HEK293 (cell line): Measurements from ENCODE around the gene VGLL3.

Source experiments
- CTCF ChIA-PET: fragments of 350-600 bp; formaldehyde crosslinking; extraction: SDS; loops from one replicate; lab custom pipeline; 2021; ENCODE audit warnings: antibody characterized with exemption; lab: Yijun Ruan, JAX
- POLR2A ChIA-PET: fragments of 300-600 bp; formaldehyde crosslinking; extraction: SDS; loops from one replicate; lab custom pipeline; 2020; ENCODE audit warnings: antibody characterized with exemption, inconsistent platforms; lab: Yijun Ruan, JAX
- H3K27ac ChIP-seq: fragments of 200-500 bp; sonication (Bioruptor generic); 2 replicates; pipeline ENCODE4 v1.5.1; 2014; ENCODE audit warnings: low read depth, low read length, control low read depth, inconsistent platforms; ENCODE audit errors: extremely low read depth
- H3K36me3 ChIP-seq, 2 experiments: fragments of 200-500 bp in 1 of 2; sonication (Bioruptor generic) in 1 of 2; 1 replicate in 1 of 2; 2 replicates in 1 of 2; pipeline ENCODE4 v1.5.1; 2014 to 2017; ENCODE audit warnings: inconsistent platforms in 2 of 2, low read length in 2 of 2; ENCODE audit not compliant: control insufficient read depth in 2 of 2, insufficient read depth in 1 of 2
- H3K4me1 ChIP-seq: fragments of 200-500 bp; sonication (Bioruptor generic); 2 replicates; pipeline ENCODE4 v1.5.1; 2014; ENCODE audit warnings: mild to moderate bottlenecking, low read length, inconsistent platforms; ENCODE audit not compliant: control insufficient read depth, insufficient read depth
- H3K4me3 ChIP-seq: 2 replicates; pipeline ENCODE4 v1.5.1; 2011; ENCODE audit warnings: low read depth, mild to moderate bottlenecking, control low read depth, low read length, moderate library complexity
- H3K9me3 ChIP-seq: fragments of 200-500 bp; sonication (Bioruptor generic); 2 replicates; pipeline ENCODE4 v1.5.1; 2014; ENCODE audit warnings: low read depth, low read length, inconsistent platforms; ENCODE audit not compliant: control insufficient read depth, insufficient read depth
- EGR2 ChIP-seq: fragments of 450-650 bp; formaldehyde crosslinking; IDR thresholded peaks from 2 replicates; pipeline ENCODE4 v1.5.1; 2016; ENCODE audit warnings: low read depth, missing biosample characterization, missing genetic modification characterization
- MYNN ChIP-seq: fragments of 450-650 bp; formaldehyde crosslinking; IDR thresholded peaks from 2 replicates; pipeline ENCODE4 v1.5.1; 2016; ENCODE audit warnings: missing biosample characterization, missing genetic modification characterization, borderline replicate concordance
- TSHZ1 ChIP-seq: fragments of 450-650 bp; formaldehyde crosslinking; IDR thresholded peaks from 2 replicates; pipeline ENCODE4 v1.5.1; 2016; ENCODE audit warnings: missing biosample characterization, missing genetic modification characterization, borderline replicate concordance
- YY2 ChIP-seq: fragments of 450-650 bp; formaldehyde crosslinking; IDR thresholded peaks from 2 replicates; pipeline ENCODE4 v1.5.1; 2016; ENCODE audit warnings: missing biosample characterization, missing genetic modification characterization
- ZBTB10 ChIP-seq: fragments of 450-650 bp; formaldehyde crosslinking; IDR thresholded peaks from 2 replicates; pipeline ENCODE4 v1.5.1; 2016; ENCODE audit warnings: missing biosample characterization, missing genetic modification characterization
- ZBTB17 ChIP-seq: fragments of 450-650 bp; formaldehyde crosslinking; IDR thresholded peaks from 2 replicates; pipeline ENCODE4 v1.5.1; 2016; ENCODE audit warnings: missing biosample characterization, missing genetic modification characterization
- ZBTB7A ChIP-seq: fragments of 450-650 bp; formaldehyde crosslinking; IDR thresholded peaks from 2 replicates; pipeline ENCODE4 v1.5.1; 2016; ENCODE audit warnings: low read depth, missing biosample characterization, missing genetic modification characterization
- ZBTB8A ChIP-seq: fragments of 450-650 bp; formaldehyde crosslinking; IDR thresholded peaks from 2 replicates; pipeline ENCODE4 v1.5.1; 2016; ENCODE audit warnings: missing biosample characterization, missing genetic modification characterization
- ZNF121 ChIP-seq: fragments of 450-650 bp; formaldehyde crosslinking; IDR thresholded peaks from 2 replicates; pipeline ENCODE4 v1.5.1; 2016; ENCODE audit warnings: missing biosample characterization, missing genetic modification characterization
- ZNF16 ChIP-seq: fragments of 450-650 bp; formaldehyde crosslinking; IDR thresholded peaks from 2 replicates; pipeline ENCODE4 v1.5.1; 2016; ENCODE audit warnings: low read depth, missing biosample characterization, missing genetic modification characterization
- ZNF311 ChIP-seq: fragments of 450-650 bp; formaldehyde crosslinking; IDR thresholded peaks from 2 replicates; pipeline ENCODE4 v1.5.1; 2017; ENCODE audit warnings: missing biosample characterization, missing genetic modification characterization, borderline replicate concordance
- ZNF391 ChIP-seq: fragments of 450-650 bp; formaldehyde crosslinking; IDR thresholded peaks from 2 replicates; pipeline ENCODE4 v1.5.1; 2016; ENCODE audit warnings: low read depth, missing biosample characterization, missing genetic modification characterization, borderline replicate concordance
- ZNF426 ChIP-seq: fragments of 450-650 bp; formaldehyde crosslinking; IDR thresholded peaks from 2 replicates; pipeline ENCODE4 v1.5.1; 2017; ENCODE audit warnings: missing biosample characterization, missing genetic modification characterization, mild to moderate bottlenecking, inconsistent platforms, moderate library complexity
- ZNF48 ChIP-seq: fragments of 450-650 bp; formaldehyde crosslinking; IDR thresholded peaks from 2 replicates; pipeline ENCODE4 v1.5.1; 2016; ENCODE audit warnings: missing biosample characterization, missing genetic modification characterization
- ZNF514 ChIP-seq: fragments of 450-650 bp; formaldehyde crosslinking; IDR thresholded peaks from 2 replicates; pipeline ENCODE4 v1.5.1; 2016; ENCODE audit warnings: missing biosample characterization, missing genetic modification characterization
- ZNF558 ChIP-seq: fragments of 450-650 bp; formaldehyde crosslinking; IDR thresholded peaks from 2 replicates; pipeline ENCODE4 v1.5.1; 2016; ENCODE audit warnings: missing biosample characterization, missing genetic modification characterization
- ZNF561 ChIP-seq: fragments of 450-650 bp; IDR thresholded peaks from 2 replicates; pipeline ENCODE4 v1.5.1; 2018; ENCODE audit warnings: missing biosample characterization, missing genetic modification characterization, borderline replicate concordance
- ZNF585B ChIP-seq: fragments of 450-650 bp; formaldehyde crosslinking; IDR thresholded peaks from 2 replicates; pipeline ENCODE4 v1.5.1; 2016; ENCODE audit warnings: missing biosample characterization, missing genetic modification characterization
- ZNF596 ChIP-seq: fragments of 450-650 bp; IDR thresholded peaks from 2 replicates; pipeline ENCODE4 v1.5.0; 2018; ENCODE audit warnings: missing biosample characterization, mild to moderate bottlenecking, missing genetic modification characterization, moderate library complexity
- ZNF610 ChIP-seq: fragments of 450-650 bp; formaldehyde crosslinking; IDR thresholded peaks from 2 replicates; pipeline ENCODE4 v1.5.1; 2016; ENCODE audit warnings: missing biosample characterization, missing genetic modification characterization, borderline replicate concordance
- ZNF629 ChIP-seq: fragments of 450-650 bp; formaldehyde crosslinking; IDR thresholded peaks from 2 replicates; pipeline ENCODE4 v1.5.1; 2017; ENCODE audit warnings: missing biosample characterization, missing genetic modification characterization
- ZNF670 ChIP-seq: fragments of 450-650 bp; formaldehyde crosslinking; IDR thresholded peaks from 2 replicates; pipeline ENCODE4 v1.5.1; 2016; ENCODE audit warnings: missing biosample characterization, missing genetic modification characterization, low read depth
- ZNF707 ChIP-seq: fragments of 450-650 bp; formaldehyde crosslinking; IDR thresholded peaks from 2 replicates; pipeline ENCODE4 v1.5.1; 2016; ENCODE audit warnings: missing biosample characterization, missing genetic modification characterization
- ZNF747 ChIP-seq: fragments of 450-650 bp; formaldehyde crosslinking; IDR thresholded peaks from 2 replicates; pipeline ENCODE4 v1.5.1; 2016; ENCODE audit warnings: missing biosample characterization, missing genetic modification characterization
- ZNF768 ChIP-seq: fragments of 450-650 bp; formaldehyde crosslinking; IDR thresholded peaks from 2 replicates; pipeline ENCODE4 v1.5.1; 2018; ENCODE audit warnings: missing biosample characterization, mild to moderate bottlenecking, missing genetic modification characterization
- TF ChIP-seq, protein P1 (sequence below): fragments of 450-650 bp; formaldehyde crosslinking; IDR thresholded peaks from 2 replicates; pipeline ENCODE4 v1.5.1; 2017; ENCODE audit warnings: missing biosample characterization, missing genetic modification characterization
- TF ChIP-seq, protein P2 (sequence below): fragments of 450-650 bp; formaldehyde crosslinking; IDR thresholded peaks from 2 replicates; pipeline ENCODE4 v1.5.1; 2016; ENCODE audit warnings: missing biosample characterization, missing genetic modification characterization

Gene VGLL3

DNA sequence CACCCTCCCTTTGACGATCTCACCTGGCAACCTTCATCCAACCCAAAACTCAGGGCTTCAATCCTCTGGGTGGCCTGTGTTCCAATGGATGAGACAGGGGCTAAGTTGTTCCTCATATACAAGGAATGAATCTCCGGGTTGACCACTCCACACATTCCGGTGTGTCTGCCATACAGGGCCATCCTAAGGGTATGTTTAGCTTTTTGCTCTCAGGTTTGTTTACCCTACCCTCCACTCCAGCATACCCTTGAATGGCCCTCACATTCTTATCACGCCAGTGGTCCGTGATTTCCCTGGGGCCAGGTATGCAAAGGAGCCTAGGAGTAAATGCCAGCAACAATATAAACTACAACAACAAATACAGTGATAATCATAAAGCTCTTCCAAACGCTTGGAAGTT is 45.7 kb upstream of the VGLL3 start:
- H3K36me3 ChIP-seq = no peaks in the 10 kb centered on the region
- no peak overlapping the region for H3K27ac ChIP-seq
- H3K4me3 ChIP-seq = no peak overlapping the region
- no peaks in the 10 kb centered on the region for H3K4me1 ChIP-seq
- TF ChIP-seq, protein P1, sequence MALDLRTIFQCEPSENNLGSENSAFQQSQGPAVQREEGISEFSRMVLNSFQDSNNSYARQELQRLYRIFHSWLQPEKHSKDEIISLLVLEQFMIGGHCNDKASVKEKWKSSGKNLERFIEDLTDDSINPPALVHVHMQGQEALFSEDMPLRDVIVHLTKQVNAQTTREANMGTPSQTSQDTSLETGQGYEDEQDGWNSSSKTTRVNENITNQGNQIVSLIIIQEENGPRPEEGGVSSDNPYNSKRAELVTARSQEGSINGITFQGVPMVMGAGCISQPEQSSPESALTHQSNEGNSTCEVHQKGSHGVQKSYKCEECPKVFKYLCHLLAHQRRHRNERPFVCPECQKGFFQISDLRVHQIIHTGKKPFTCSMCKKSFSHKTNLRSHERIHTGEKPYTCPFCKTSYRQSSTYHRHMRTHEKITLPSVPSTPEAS (tag by site-specific recombination) = no peak
- TF ChIP-seq ZNF610 (tag by site-specific recombination) (no peak), ZNF391 (no peak), ZBTB10 (tag by site-specific recombination) (no peak), ZNF561 (no peak), ZNF558 (tag by site-specific recombination) (no peak), ZNF629 (tag by site-specific recombination) (no peak), ZNF16 (tag by site-specific recombination) (no peak), ZNF670 (tag by site-specific recombination) (no peak), ZBTB17 (tag by site-specific recombination) (no peak)
- TF ChIP-seq, protein P2, sequence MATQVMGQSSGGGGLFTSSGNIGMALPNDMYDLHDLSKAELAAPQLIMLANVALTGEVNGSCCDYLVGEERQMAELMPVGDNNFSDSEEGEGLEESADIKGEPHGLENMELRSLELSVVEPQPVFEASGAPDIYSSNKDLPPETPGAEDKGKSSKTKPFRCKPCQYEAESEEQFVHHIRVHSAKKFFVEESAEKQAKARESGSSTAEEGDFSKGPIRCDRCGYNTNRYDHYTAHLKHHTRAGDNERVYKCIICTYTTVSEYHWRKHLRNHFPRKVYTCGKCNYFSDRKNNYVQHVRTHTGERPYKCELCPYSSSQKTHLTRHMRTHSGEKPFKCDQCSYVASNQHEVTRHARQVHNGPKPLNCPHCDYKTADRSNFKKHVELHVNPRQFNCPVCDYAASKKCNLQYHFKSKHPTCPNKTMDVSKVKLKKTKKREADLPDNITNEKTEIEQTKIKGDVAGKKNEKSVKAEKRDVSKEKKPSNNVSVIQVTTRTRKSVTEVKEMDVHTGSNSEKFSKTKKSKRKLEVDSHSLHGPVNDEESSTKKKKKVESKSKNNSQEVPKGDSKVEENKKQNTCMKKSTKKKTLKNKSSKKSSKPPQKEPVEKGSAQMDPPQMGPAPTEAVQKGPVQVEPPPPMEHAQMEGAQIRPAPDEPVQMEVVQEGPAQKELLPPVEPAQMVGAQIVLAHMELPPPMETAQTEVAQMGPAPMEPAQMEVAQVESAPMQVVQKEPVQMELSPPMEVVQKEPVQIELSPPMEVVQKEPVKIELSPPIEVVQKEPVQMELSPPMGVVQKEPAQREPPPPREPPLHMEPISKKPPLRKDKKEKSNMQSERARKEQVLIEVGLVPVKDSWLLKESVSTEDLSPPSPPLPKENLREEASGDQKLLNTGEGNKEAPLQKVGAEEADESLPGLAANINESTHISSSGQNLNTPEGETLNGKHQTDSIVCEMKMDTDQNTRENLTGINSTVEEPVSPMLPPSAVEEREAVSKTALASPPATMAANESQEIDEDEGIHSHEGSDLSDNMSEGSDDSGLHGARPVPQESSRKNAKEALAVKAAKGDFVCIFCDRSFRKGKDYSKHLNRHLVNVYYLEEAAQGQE = no peak
- H3K9me3 ChIP-seq = no peaks in the 10 kb centered on the region
- POLR2A ChIA-PET = no interaction called here
- CTCF ChIA-PET = no interaction called here

DNA sequence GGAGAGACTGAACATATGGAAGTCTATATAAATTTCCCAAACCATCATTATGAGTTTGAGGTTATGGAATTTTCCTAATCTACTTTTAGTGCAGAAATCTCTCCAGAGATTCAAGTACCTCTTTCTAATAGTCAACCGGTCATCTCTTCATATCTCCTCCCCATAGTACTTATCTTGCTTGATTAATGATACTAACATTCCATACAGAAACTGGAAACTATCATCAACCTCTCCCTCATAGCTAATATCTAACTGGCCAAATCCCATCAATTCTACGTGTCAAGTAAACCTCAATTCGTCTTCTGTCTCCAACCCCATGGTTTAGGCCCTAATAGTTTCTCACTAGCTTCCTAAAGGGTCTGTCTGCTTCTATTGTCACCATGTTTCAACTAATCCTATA is 44.4 kb upstream of the VGLL3 start:
- POLR2A ChIA-PET = no interaction called here
- Histone ChIP-seq H3K9me3 (no peaks in the 10 kb centered on the region), H3K27ac (no peak overlapping the region), H3K4me1 (no peaks in the 10 kb centered on the region), H3K4me3 (no peak overlapping the region), H3K36me3 (no peaks in the 10 kb centered on the region)
- no peak for TF ChIP-seq MYNN (tag by site-specific recombination)
- no peak for TF ChIP-seq ZNF747
- no peak for TF ChIP-seq ZNF768 (tag by site-specific recombination)
- TF ChIP-seq TSHZ1 (tag by site-specific recombination) = no peak
- no peak for TF ChIP-seq ZNF48 (tag by site-specific recombination)
- TF ChIP-seq ZNF121 (tag by site-specific recombination) = no peak
- TF ChIP-seq ZBTB8A (tag by site-specific recombination) = no peak
- no peak for TF ChIP-seq ZBTB7A (tag by site-specific recombination)
- TF ChIP-seq ZNF311 = no peak
- TF ChIP-seq EGR2 (tag by site-specific recombination) = no peak
- no peak for TF ChIP-seq ZNF514 (tag by site-specific recombination)
- TF ChIP-seq ZNF707 = no peak
- no peak for TF ChIP-seq YY2
- TF ChIP-seq ZNF596 (tag by site-specific recombination) = no peak
- TF ChIP-seq ZNF426 (tag by site-specific recombination) = no peak
- no peak for TF ChIP-seq ZNF585B (tag by site-specific recombination)
- CTCF ChIA-PET = no interaction called here
